H1 (cell line): ENCODE data around the gene RALGAPA1. TPM values are rescaled to one million over a fixed set of nuclear protein-coding genes. Genes with fewer than 3 reads are reported as not detected.

Source experiments
- CTCF ChIA-PET: fragments of 300-600 bp; sonication (Branson Sonifier 250); formaldehyde crosslinking; loops from one replicate; lab custom pipeline; 2021; ENCODE audit not compliant: partially characterized antibody; lab: Charles Lee
- POLR2A ChIA-PET: fragments of 300-600 bp; sonication (Branson Sonifier 250); formaldehyde crosslinking; loops from one replicate; lab custom pipeline; 2021; ENCODE audit warnings: inconsistent platforms; ENCODE audit not compliant: partially characterized antibody; lab: Charles Lee
- DNase-seq, 2 experiments: peaks; one replicate each; pipeline versions ENCODE4 v3.0.0 to v3.0.0-alpha.2; 2010 to 2022; ENCODE audit warnings: low spot score in 2 of 2, low read depth in 1 of 2, mixed read lengths in 1 of 2
- FAIRE-seq: peaks from 2 replicates; lab custom pipeline; 2011; peaks lifted over from hg19 to GRCh38; lab: Jason Lieb, UNC
- H2AFZ ChIP-seq: 2 replicates; pipeline ENCODE4 v1.8.1; 2012; ENCODE audit warnings: low read length, inconsistent platforms
- H2AK5ac ChIP-seq: 2 replicates; pipeline ENCODE4 v1.6.1; 2013; ENCODE audit warnings: low read depth, low read length
- H2BK120ac ChIP-seq: replicated peaks from 2 replicates; pipeline ENCODE3; 2013; ENCODE audit warnings: low read depth, low read length, inconsistent platforms
- H2BK12ac ChIP-seq: 2 replicates; pipeline ENCODE4 v1.6.1; 2013; ENCODE audit warnings: low read depth, low read length
- H2BK15ac ChIP-seq: 2 replicates; pipeline ENCODE4 v1.6.1; 2013; ENCODE audit warnings: low read length
- H2BK20ac ChIP-seq: 2 replicates; pipeline ENCODE4 v1.6.1; 2013; ENCODE audit warnings: low read length
- H2BK5ac ChIP-seq: 2 replicates; pipeline ENCODE4 v1.6.1; 2013; ENCODE audit warnings: low read depth, low read length
- H3K14ac ChIP-seq: 2 replicates; pipeline ENCODE4 v1.6.1; 2013; ENCODE audit warnings: inconsistent platforms; ENCODE audit not compliant: insufficient read length
- H3K18ac ChIP-seq: 2 replicates; pipeline ENCODE4 v1.6.1; 2013; ENCODE audit warnings: low read length; ENCODE audit errors: extremely low read depth
- H3K23ac ChIP-seq: 2 replicates; pipeline ENCODE4 v1.6.1; 2013; ENCODE audit warnings: inconsistent platforms; ENCODE audit not compliant: insufficient read length
- H3K23me2 ChIP-seq: 2 replicates; pipeline ENCODE4 v1.6.1; 2013; ENCODE audit warnings: low read depth, low read length
- H3K27ac ChIP-seq: 2 replicates; pipeline ENCODE4 v1.6.1; 2011; ENCODE audit warnings: low read depth, low read length, inconsistent platforms
- H3K27me3 ChIP-seq, 4 experiments: replicated peaks in 1 of 4; 1 replicate in 1 of 4; 2 replicates in 3 of 4; pipeline versions ENCODE4 v1.6.1 to v1.8.1; 2011 to 2013; ENCODE audit warnings: low read length in 3 of 4, mild to moderate bottlenecking in 3 of 4, inconsistent platforms in 2 of 4, mixed read lengths in 2 of 4, moderate library complexity in 1 of 4; ENCODE audit not compliant: control insufficient read depth in 3 of 4, insufficient read depth in 3 of 4; ENCODE audit errors: extremely low read depth in 1 of 4
- H3K36me3 ChIP-seq, 4 experiments: 2 replicates each; pipeline versions ENCODE4 v1.6.1 to v1.8.1; 2011 to 2013; ENCODE audit warnings: mild to moderate bottlenecking in 4 of 4, low read length in 3 of 4, moderate library complexity in 2 of 4, control low read depth in 1 of 4, inconsistent platforms in 1 of 4; ENCODE audit not compliant: insufficient read depth in 4 of 4, control insufficient read depth in 2 of 4
- H3K4ac ChIP-seq: replicated peaks from 2 replicates; pipeline ENCODE3; 2013; ENCODE audit warnings: low read length, low read depth, mixed read lengths, inconsistent platforms; ENCODE audit not compliant: insufficient read length
- H3K4me1 ChIP-seq, 4 experiments: replicated peaks in 1 of 4; 1 replicate in 1 of 4; 2 replicates in 3 of 4; pipeline versions ENCODE4 v1.6.1 to v1.8.1; 2011 to 2013; ENCODE audit warnings: low read length in 3 of 4, inconsistent platforms in 2 of 4, mixed read lengths in 1 of 4; ENCODE audit not compliant: insufficient read depth in 4 of 4, control insufficient read depth in 3 of 4
- H3K4me2 ChIP-seq, 2 experiments: 2 replicates each; pipeline versions ENCODE4 v1.6.1 to v1.8.1; 2011 to 2013; ENCODE audit warnings: low read depth in 2 of 2, low read length in 2 of 2, control low read depth in 1 of 2, inconsistent platforms in 1 of 2, mild to moderate bottlenecking in 1 of 2; ENCODE audit not compliant: insufficient read depth in 1 of 2
- H3K4me3 ChIP-seq, 4 experiments: fragments of 200-600, 300-600 bp in 1 of 4; sonication (generic), shearing (Covaris generic), sonication (Bioruptor Twin) in 1 of 4; 2 replicates each; pipeline versions ENCODE4 v1.5.1 to v1.8.1; 2011 to 2016; ENCODE audit warnings: low read length in 4 of 4, low read depth in 3 of 4, control low read depth in 2 of 4, inconsistent platforms in 2 of 4, mild to moderate bottlenecking in 2 of 4, mixed read lengths in 1 of 4, moderate library complexity in 1 of 4; ENCODE audit not compliant: insufficient read depth in 2 of 4; ENCODE audit errors: extremely low read depth in 1 of 4
- H3K56ac ChIP-seq: replicated peaks from 2 replicates; pipeline ENCODE3; 2013; ENCODE audit warnings: low read depth, mild to moderate bottlenecking, mixed read lengths, low read length, inconsistent platforms; ENCODE audit not compliant: insufficient read length
- H3K79me1 ChIP-seq: 2 replicates; pipeline ENCODE4 v1.6.1; 2013; ENCODE audit warnings: low read depth, low read length, control low read depth
- H3K79me2 ChIP-seq, 2 experiments: 2 replicates each; pipeline versions ENCODE4 v1.6.1 to v1.8.1; 2012 to 2013; ENCODE audit warnings: low read length in 2 of 2, mild to moderate bottlenecking in 2 of 2, inconsistent platforms in 1 of 2; ENCODE audit not compliant: insufficient read depth in 2 of 2, control insufficient read depth in 1 of 2
- H3K9ac ChIP-seq, 4 experiments: replicated peaks in 1 of 4; 1 replicate in 1 of 4; 2 replicates in 3 of 4; pipeline versions ENCODE4 v1.6.1 to v1.8.1; 2011 to 2013; ENCODE audit warnings: low read depth in 3 of 4, low read length in 3 of 4, control low read depth in 2 of 4, mild to moderate bottlenecking in 2 of 4, moderate library complexity in 2 of 4, inconsistent platforms in 1 of 4; ENCODE audit errors: extremely low read depth in 1 of 4
- H3K9me3 ChIP-seq, 2 experiments: 2 replicates each; pipeline versions ENCODE4 v1.6.1 to v1.8.1; 2012 to 2013; ENCODE audit warnings: mild to moderate bottlenecking in 2 of 2, moderate library complexity in 2 of 2, control low read depth in 1 of 2, inconsistent platforms in 1 of 2, low read depth in 1 of 2, low read length in 1 of 2, mixed read lengths in 1 of 2; ENCODE audit not compliant: insufficient read depth in 2 of 2
- H4K20me1 ChIP-seq, 2 experiments: replicated peaks in 1 of 2; 2 replicates each; pipeline versions ENCODE3 to v1.8.1; 2011 to 2013; ENCODE audit warnings: inconsistent platforms in 2 of 2, low read length in 2 of 2, mild to moderate bottlenecking in 1 of 2; ENCODE audit not compliant: insufficient read depth in 2 of 2, control insufficient read depth in 1 of 2
- H4K5ac ChIP-seq: 2 replicates; pipeline ENCODE4 v1.6.1; 2013; ENCODE audit warnings: low read length, low read depth, mixed read lengths, inconsistent platforms; ENCODE audit not compliant: insufficient read length
- H4K8ac ChIP-seq: 2 replicates; pipeline ENCODE4 v1.8.0; 2013; ENCODE audit warnings: mild to moderate bottlenecking, moderate library complexity, low read length, inconsistent platforms; ENCODE audit not compliant: insufficient read depth; ENCODE audit errors: extremely low read depth
- H4K91ac ChIP-seq: replicated peaks from 2 replicates; pipeline ENCODE3; 2013; ENCODE audit warnings: low read length, mixed read lengths, inconsistent platforms; ENCODE audit not compliant: insufficient read length
- BACH1 ChIP-seq: IDR thresholded peaks from 2 replicates; pipeline ENCODE4 v1.6.1; 2012; ENCODE audit warnings: low read length, improper control_type of control experiment
- CHD2 ChIP-seq: IDR thresholded peaks from 2 replicates; pipeline ENCODE4 v1.6.1; 2012; ENCODE audit warnings: low read length, improper control_type of control experiment
- HDAC6 ChIP-seq: IDR thresholded peaks from one replicate; pipeline ENCODE4 v1.7.1; 2012; ENCODE audit warnings: low read depth, mild to moderate bottlenecking, inconsistent platforms, low read length, moderate library complexity
- KDM4A ChIP-seq: IDR thresholded peaks from one replicate; pipeline ENCODE4 v1.7.1; 2012; ENCODE audit warnings: low read depth, mild to moderate bottlenecking, moderate library complexity, low read length, inconsistent platforms; ENCODE audit not compliant: severe bottlenecking
- NRF1 ChIP-seq: IDR thresholded peaks from 2 replicates; pipeline ENCODE4 v1.6.1; 2011; ENCODE audit warnings: mild to moderate bottlenecking, low read depth, low read length, improper control_type of control experiment
- TAF1 ChIP-seq: IDR thresholded peaks from 2 replicates; pipeline ENCODE4 v1.6.1; 2011; ENCODE audit warnings: mild to moderate bottlenecking, low read depth, low read length
- WGBS, 2 experiments: shearing (Covaris generic) in 1 of 2; methylation state at CpG; one replicate each; pipeline versions ENCODE4 v1.1.6 to v1.1.7; 2013 to 2015; ENCODE audit warnings: low lambda C conversion rate in 2 of 2, mixed read lengths in 2 of 2, inconsistent platforms in 1 of 2, low coverage in 1 of 2, missing lambda C conversion rate in 1 of 2; ENCODE audit not compliant: insufficient replicate concordance in 2 of 2, insufficient coverage in 1 of 2, insufficient read length in 1 of 2; ENCODE audit errors: extremely low coverage in 1 of 2, missing lambda C conversion rate in 1 of 2; 5-methylcytosine and 5-hydroxymethylcytosine counted together
- polyA plus RNA-seq, 7 experiments: library from polyadenylated mRNA; depleted of rRNA in 3 of 7; stranded (reverse) in 5 of 7; unstranded in 2 of 7; fragments of >200 nt in 5 of 7; fragments of 200-250 nt in 2 of 7; gene quantifications; 1 replicate in 5 of 7; 2 replicates in 1 of 7; 4 replicates in 1 of 7; pipeline versions ENCODE4 v1.2.1 to v1.2.3, GENCODE V29; 2011 to 2013; ENCODE audit warnings: missing spikeins in 2 of 7, mixed read lengths in 2 of 7
- total RNA-seq: library from RNA; stranded (reverse); fragmentation: NEBNext Ultra II Directional; extraction: Animal tissue kit (Norgen Biotek cat#: 25700); gene quantifications from 2 replicates; pipeline ENCODE4 v1.2.1, GENCODE V29; 2021

The RALGAPA1 gene
- total and polyA plus RNA-seq, 2 of the 8 experiments (the other 6 are each of a cell fraction or from before 2014, with no cell fraction given), result 4.2 to 26.7 TPM

GRCh38 chr14:35712466-35712865 lies 96.6 kb downstream of the RALGAPA1 start:
- no peak overlapping the region for H3K4me3 ChIP-seq
- 98% methylated on average over 3 of the region's 3 CpGs; no CpG with 5 or more reads in 1 of the 2 experiments for WGBS, 2 experiments
- no peaks in the 10 kb centered on the region for H3K4me1 ChIP-seq
- no peak overlapping the region for H2BK12ac ChIP-seq
- TF ChIP-seq TAF1, result no peak
- no peak for TF ChIP-seq BACH1
- no peak for TF ChIP-seq HDAC6
- TF ChIP-seq KDM4A, result no peak
- no peak for TF ChIP-seq NRF1
- no peak for TF ChIP-seq CHD2
- H2AK5ac ChIP-seq, result no peak overlapping the region
- no peak overlapping the region for H4K91ac ChIP-seq
- no peaks in the 10 kb centered on the region for H3K79me2 ChIP-seq
- POLR2A ChIA-PET, result no interaction called here
- H3K14ac ChIP-seq, result no peak overlapping the region
- H2BK5ac ChIP-seq, result no peak overlapping the region
- FAIRE-seq, result no peak
- no peak overlapping the region for H4K5ac ChIP-seq
- no peaks in the 10 kb centered on the region for H3K79me1 ChIP-seq
- H2BK20ac ChIP-seq, result no peak overlapping the region
- H3K36me3 ChIP-seq, result no peaks in the 10 kb centered on the region
- H3K4ac ChIP-seq, result no peak overlapping the region
- H3K9me3 ChIP-seq, result no peaks in the 10 kb centered on the region
- H2BK120ac ChIP-seq, result no peak overlapping the region
- DNase-seq, result no peak
- CTCF ChIA-PET, result interaction anchor here (0.6 kb wide), 1 partner anchor 101 kb away, joined by 3 read pairs; no protein-coding TSS in a partner anchor
- H2BK15ac ChIP-seq, result no peak overlapping the region
- no peaks in the 10 kb centered on the region for H3K27me3 ChIP-seq
- H3K9ac ChIP-seq, result no peak overlapping the region
- H4K8ac ChIP-seq, result no peak overlapping the region
- H3K27ac ChIP-seq, result no peak overlapping the region
- H2AFZ ChIP-seq, result no peak overlapping the region
- H3K23me2 ChIP-seq, result no peaks in the 10 kb centered on the region
- H3K56ac ChIP-seq, result no peak overlapping the region
- no peak overlapping the region for H3K4me2 ChIP-seq
- no peak overlapping the region for H3K23ac ChIP-seq
- no peaks in the 10 kb centered on the region for H4K20me1 ChIP-seq
- H3K18ac ChIP-seq, result no peak overlapping the region
